DMS53 treated with DMSO at 0.1 percent for 48 hours (cell line): ENCODE measurements around the gene EGLN3.
"Not testable (repeated sequence)": the region's sequence is repeated elsewhere in the genome, so short reads cannot be mapped to it uniquely, and the experiment has no call there.

ENCODE experiments used
- DNase-seq: peaks from one replicate; lab custom pipeline; 2025; ENCODE audit not compliant: unreplicated experiment; lab: John Stamatoyannopoulos, UW

Gene EGLN3

DNA sequence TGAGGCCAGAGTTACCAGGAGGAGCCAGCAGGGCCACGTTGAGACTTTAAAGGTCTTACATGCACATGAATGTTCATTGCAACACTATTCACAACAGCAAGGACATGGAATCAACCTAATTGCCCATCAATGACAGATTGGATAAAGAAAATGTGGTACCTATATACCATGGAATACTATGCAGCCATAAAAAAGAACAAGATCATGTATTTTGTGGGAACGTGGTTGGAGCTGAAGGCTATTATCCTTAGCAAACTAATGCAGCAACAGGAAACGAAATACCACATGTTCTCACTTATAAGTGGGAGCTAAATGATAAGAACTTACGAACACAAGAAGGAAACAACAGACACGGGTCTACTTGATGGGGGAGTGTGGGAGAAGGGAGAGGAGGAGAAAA lies 11.6 kb upstream of the EGLN3 start:
- DNase-seq = not testable (repeated sequence)

DNA sequence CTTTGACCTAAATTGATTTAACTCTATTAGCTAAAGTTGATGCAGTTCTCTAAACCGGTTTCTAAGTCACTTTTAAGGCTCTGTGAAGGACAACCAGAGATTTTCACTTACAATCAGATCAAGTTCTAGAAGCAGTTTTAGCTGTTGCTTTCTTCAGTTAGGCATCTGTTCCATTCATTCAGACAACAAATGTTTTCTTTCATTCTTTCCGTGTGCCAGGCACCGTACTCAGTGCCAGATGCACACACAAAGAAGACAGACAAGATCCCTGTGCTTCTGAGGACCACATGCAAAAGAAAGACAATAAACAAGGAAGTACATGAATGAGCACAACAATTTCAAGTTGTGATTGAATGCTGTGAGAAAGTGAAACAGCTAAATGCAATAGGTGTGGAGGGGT lies 11.1 kb upstream of the EGLN3 start:
- DNase-seq = no peak

DNA sequence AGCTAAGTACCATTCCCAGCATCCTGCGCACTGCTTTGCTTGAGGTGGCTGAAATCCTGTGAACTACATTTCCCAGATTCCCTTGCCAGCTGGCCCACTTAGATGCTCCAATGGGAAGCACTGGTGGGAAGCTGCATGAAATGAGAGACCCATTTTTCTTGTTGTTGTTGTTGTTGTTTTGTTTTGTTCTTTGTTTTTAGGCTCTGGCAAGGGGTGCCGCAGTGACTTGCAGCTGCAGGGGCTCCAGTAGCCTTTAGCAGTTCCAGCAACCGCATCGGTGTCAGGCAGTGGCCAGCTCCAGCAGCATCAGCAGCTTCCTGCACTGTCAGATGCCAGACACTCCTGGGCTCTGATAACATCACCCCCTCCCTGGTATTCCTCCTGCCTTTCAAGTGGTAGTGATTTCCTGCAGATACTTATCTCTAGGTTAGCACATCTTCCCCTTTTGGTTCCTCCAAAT lies 8.8 kb upstream of the EGLN3 start:
- no peak for DNase-seq

DNA sequence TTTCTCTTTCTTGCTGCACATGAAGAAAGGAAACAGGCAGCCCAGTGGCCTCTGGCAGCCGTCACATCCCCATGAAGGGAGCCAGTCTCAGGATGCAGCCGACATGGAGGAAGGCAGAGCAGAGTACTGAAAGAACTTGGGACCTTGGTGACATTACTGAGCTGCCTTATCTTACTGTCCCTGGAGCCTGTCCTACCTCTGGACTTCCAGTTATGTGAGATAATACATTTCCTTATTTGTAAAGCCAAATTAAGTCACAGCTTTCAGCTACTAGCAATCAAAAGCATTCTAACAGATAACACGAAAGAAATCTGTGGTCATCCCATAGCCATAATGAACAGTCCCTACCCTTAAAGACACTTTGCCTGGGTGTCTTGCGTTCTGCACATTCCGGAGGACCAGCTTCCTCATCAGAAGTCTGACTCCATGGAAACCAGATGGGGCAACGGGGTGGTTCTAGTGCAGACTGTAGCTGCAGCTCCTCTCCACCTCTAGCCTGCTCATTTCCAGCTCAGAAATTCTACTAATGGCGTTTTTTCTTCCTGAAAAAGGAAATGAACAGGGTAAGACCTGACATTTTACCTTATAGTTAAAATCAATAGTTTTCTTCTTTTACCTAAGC lies 7.8 kb upstream of the EGLN3 start:
- no peak for DNase-seq

DNA sequence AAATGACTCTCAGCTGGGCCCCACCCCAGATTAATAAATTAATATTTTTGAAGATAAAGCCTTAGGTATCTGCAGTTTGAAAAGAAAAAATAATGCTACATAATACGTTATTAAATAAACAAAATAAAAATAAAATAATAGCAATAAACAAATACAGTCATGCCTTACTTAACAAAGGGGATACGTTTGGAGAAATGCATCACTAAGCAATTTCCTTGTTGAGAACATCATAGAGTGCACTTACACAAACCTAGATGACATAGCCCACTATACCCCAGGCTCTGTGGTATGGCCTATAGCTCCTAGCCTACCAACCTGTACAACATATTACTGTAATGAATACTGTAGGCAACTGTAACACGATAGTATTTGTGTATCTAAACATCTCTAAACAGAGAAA lies 7.1 kb upstream of the EGLN3 start:
- DNase-seq = no peak

DNA sequence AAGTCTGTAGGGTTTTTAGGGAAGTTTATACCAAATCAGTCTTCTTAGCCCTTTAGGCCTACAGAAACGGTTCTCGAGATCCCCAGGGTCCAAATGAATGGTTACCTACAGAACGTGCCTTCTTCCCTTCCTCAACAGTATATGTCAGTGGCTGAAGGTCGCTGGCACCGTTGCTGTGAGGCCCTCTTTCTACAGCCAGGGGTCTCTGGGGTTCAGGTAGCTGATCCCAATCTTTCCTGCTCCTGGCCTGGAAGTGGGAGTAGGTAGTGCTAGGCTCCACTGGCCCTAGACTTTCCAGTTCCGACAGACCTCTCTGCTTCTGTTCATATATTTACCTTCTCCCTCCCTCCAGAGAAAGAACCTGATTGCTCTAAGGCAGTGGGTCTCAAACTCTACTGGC lies 6.4 kb upstream of the EGLN3 start:
- DNase-seq = no peak

DNA sequence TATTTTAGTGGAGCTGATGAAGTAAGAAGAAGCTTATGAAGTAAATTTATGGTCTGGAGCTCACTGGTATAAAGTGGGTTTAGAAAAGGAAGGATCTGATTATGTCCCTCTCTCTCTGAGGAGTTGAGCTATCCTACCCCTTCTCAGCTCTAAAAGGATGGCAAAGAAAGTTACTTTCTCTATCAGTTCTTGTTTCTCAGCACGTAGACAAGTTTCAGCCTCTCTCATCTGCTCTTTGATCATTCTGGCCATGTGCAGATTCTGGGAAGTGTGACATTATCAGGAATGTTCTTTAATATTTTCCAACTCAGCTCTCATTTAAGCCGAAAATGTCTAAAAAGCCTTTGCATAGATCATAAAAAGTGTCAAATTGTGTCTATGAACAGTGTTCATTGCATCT lies 5.8 kb upstream of the EGLN3 start:
- DNase-seq = no peak

DNA sequence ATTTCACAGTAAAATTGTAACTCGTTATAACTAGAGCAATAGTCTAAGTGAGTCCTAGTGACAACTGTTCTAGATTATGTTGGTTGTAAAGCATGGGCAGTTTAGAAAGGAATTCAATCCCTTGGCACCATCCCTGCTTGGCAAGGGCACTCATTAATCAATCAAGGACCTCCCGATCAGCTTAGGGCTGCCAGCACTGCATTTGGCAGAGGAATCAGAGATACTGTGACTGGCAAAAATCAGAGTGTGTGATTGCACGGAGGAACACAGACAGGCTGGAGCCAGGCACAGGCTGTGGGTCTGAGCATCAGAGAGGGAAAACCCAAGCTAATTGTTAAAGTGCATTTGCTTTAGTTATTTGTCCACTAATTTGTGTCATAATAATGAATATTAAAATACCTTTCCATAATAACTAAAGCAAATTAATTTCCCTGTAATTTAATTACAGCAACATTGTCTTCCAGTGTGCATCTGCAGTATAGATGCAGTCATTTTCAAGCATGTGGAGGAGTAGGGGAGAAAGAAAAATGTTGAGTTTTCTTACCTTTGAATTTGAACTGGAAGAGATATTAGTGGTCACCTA lies 3.2 kb upstream of the EGLN3 start:
- DNase-seq = no peak

DNA sequence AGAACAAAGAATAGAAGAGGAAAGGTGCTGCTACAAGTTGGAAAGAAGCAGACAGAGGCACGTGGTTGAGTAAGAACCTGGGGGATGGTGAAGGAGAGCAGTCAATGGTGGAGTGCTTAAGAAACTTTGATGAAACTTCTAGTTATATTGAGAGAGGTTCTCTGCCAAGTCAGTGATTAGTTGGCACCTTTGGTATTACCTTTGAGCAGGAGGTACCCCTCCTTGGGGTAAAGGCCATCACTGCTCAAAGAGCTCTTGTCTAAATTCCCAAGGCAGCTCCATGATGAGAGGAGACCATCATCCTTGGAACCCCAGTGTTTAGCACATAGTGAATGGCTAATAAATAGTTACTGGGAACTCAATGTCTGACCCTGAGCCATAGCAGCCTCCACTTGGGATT lies 1.7 kb upstream of the EGLN3 start:
- DNase-seq = no peak

DNA sequence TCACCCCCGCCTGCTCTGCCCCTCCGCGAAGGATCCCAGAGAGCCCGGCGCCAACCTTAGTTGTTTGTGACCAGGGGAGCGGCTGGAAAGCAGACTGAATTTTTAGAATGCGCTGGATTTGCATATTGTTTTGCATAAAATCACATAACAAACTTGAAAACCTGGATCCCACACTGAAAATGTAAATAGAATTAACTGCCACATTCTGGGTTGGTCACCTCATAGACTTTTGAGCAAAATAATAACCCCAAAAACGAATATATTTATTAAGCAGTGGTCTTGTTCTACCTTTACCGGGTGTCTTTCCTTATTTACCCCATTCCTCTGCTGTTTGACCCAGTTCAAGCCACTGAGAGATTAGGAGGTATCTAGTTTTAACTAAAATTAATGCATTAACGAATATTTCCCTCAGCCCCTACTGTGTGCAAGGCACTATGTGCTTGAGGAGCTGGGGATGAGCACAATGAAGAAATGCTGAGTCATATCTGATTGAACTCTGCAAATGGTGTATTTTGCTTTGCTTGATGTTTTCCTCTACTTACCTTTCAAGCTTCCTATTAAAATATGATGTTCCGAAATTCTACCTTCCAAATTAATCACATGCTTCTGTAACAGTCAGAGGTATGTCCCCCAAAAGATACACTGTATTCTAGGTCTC lies 438 bp upstream of the EGLN3 start:
- DNase-seq = no peak

DNA sequence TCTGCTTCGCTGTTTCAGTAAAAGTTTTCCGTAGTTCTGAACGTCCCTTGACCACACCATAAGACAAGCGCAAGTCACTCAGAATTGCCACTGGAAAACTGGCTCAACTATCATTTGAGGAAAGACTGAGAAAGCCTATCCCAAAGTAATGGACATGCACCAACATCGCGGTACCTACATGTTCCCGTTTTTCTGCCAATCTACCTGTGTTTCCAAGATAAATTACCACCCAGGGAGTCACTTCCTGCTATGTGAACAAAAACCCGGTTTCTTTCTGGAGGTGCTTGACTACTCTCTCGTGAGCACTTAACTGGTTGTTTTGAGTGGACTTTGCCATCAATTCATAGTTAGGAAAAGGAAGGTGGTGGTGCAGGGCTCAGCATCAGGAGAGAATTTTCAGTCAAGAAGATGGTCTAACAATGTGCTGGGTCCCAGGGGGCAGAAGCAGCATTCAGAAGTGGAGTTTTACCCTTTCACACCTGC lies 1.4 kb downstream of the EGLN3 start:
- no peak for DNase-seq

DNA sequence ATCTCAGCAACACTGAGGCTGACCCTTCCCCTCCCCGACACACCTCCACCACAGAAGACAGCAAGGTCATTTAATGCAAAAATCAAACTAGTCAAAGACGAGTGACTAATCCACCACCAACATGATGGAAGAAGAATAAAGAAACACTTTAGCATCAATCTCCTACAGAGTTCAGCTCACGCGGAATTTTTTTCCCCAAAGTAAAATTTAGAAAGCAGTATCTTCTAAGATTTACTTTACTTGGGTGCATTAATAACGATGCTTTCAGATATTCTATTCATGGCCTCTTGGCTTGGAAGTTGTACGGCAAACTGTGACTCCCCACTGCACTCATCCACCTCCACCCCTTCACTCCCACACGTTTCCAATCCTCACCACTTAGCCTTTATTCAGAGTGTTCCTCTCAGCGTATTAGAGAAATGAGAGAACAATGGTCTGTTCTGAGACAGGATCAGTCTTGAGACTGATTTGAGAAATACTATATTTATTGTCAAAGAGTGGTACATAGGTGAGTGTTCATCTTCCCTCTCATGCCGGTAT lies 1.9 kb downstream of the EGLN3 start:
- no peak for DNase-seq

DNA sequence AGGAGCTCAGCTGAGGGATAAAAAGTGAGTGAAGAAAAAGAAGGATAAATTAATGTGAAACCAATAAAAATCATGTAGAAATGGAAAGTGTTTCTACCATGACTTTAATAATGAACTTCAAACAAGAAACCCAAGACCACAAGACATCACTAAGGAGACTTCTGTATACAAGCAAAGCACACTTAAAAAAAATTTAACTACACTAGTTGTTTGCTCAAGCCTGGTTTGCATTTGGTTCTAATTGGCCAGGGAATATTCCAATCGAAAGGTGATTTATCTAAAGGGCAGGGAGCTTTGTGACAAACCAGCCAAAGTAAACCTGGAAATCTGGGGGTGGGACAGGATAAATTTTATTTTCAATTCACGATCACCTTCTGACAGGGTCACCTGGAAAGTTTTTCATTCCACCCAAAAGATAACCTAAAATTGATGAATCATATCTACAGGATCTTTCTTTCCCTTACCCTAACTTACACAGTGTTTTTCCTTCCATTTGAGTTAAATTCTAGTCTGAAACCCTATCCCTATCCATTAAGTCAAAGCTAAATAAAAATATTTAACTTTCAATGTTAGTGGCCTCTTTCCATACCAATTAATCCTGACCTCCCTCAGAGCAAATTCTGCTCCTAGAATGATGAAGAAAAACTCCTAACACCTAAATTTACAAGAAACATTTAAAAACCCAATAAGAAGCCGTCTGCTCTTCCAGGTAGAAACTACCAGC lies 2.6 kb downstream of the EGLN3 start:
- DNase-seq = no peak

DNA sequence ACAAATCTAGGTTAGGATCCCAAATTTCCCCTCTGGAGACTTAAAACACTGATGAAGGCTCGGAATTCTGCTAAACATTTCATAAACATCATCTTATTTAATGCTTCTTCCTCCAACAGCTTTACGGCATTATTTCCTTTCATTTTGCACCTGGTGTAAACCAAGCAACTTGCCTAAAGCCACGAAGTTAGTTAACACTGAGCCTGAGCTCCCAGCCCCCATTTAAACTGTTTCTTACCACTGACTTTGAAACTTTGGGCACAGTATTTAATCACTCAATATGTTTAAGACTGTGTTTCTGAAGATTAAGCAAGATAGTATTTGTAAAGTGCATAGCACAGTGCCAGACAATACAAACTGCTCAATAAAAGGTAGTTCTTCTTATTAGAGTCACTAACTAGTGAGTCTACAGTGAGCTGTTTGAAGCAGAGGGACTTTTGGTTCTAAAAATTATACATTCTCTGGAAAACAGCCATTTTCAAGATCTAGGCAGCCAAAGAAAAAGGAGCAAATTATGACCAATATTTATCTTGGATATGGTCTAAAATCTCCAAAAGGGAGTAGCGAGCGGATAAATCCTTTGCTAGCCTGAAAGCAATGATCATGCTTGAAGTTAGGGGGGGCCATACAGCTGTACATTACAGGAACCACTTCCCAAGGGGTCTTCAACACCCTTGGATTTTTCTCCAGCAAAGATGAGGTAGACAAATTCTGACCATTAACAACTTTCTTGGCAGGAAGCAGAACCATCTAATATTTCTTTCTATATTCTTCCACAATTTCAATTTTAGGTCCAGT lies 4.0 kb downstream of the EGLN3 start:
- DNase-seq = no peak

DNA sequence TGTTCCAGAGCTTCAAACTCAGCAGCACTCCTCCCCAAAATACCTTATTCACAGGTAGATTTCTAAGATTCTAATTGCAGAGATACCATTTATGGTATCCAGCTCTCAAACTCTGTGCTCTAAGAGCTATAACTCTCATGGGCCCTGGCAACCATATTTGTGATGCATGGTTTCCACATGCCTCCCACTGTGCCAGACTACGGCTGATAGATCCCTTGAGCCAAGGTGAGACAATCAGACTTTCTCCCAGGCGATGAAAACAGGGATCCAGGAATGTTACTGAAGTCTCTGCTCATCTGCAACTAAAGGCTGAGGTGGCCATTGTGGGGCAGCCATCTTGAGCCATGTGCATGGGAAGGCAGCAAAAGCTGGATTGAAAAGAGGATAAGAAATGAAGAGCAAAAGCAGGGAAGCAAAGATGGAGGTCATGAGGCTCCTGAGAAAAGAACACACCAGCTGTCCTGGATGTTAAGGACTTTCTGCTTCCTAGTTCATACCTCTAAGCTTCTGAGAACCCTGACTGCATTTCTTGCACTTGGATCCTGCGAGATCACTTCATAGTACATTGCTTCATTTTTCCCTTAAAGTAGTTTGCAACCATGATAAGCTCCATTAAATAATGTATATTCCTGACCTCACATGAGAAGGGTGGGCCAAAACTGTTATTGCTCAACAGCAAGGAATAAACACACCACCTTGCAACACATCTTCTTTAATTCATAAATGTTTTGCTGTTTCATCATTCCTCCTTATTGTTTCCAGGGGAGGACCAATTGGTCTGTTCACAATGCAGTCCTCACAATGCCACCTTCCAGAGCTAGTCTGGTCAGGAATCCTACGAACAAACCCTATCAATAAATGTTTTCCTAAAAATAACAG lies 5.4 kb downstream of the EGLN3 start:
- DNase-seq = no peak

DNA sequence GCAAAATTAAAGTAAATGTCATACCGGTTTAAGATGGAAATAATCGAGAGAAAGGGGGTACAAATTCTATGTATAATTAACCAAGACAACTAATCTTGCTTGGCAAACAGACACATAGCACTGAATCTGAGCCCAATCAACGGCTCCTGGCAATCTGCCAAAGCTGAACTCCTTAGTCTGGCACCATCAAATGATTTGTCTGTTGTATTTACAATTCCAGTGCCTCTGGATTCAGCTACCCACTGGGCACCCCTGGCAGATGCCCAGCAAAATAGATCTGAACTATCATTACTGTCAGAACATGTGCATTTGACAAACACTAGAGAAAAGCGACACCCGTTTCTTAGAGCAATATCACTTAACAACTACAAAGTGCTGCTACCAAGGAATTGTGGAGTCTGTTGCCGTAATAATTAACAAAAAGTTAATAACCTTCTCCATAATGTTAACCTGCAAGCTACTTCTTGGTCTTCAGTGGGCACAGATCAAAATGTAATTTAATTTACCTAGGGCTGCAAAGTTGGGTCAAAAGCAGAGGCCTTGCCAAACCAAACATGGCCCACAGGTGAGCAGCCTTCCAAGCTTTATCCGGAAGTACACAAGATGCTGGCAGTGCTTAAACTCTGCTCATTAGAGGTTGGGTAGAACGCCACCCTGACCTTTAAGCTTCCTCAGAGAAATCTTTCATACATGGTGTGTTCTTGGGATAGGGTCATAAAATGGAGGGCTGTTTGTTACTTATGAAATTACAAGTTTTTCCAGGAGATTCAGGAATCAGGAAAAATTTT lies 7.6 kb downstream of the EGLN3 start:
- DNase-seq = peak; percentile 15

DNA sequence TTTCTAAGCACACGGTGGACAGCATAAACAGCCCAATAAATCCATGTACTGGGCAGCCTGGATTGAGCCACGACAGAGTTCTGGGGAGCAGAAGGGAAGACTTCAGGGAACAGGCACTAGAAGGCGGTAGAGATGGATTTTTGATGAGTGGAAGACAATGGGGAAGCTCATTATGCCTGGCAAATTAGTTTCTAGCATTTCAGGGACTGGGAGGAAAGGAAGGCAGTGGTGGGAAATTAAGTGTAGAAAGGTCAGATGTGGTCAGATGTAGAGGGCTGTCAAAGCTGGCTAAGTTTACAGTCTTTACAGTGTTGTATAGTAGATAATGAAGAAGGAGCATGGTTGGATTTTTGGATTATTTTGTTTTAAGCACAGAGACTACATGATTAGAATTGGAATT lies 9.2 kb downstream of the EGLN3 start:
- DNase-seq = no peak

DNA sequence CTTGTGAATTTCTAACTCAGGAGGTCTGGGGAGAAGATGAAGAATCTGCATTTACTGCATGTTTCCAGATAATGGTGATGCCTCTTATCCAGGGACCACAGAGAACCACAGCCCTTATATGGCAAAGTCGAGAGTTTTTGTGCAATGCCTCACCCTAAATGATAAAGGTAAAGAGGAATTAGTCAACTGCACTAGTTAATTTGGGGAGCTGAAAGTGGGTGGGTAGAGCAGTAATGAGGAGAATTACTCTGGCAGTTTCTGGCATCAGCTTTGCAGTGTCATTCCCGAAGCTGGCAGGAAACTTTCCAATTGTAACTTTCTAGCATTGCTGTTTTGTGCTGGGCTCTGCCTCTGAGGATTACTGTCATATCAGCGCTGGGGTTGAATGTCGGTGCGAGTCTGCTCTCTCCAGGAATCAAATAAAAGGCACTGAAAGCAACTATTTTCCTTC lies 10.3 kb downstream of the EGLN3 start:
- DNase-seq = no peak
